Fibroblast of peridontal ligament (primary cell): ENCODE results near the gene CTIF.
A peak's percentile ranks its signal among the peaks of the same experiment; 100 is the strongest.

ENCODE experiments used
- DNase-seq: peaks from one replicate; pipeline ENCODE4 v3.0.0-alpha.2; 2010; ENCODE audit errors: extremely low read depth

The CTIF gene

GRCh38 chr18:48751727-48752468 lies 213.1 kb downstream of the CTIF start:
- no peak for DNase-seq

GRCh38 chr18:48752478-48752877 lies 213.6 kb downstream of the CTIF start:
- no peak for DNase-seq

- DNase-seq = peak; percentile 56
Observed at GRCh38 chr18:48752928-48753327, 214.1 kb downstream of the CTIF start.

- DNase-seq = no peak
Observed at GRCh38 chr18:48753691-48754090, 214.9 kb downstream of the CTIF start.

GRCh38 chr18:48754559-48754958 lies 215.7 kb downstream of the CTIF start:
- DNase-seq = no peak

- no peak for DNase-seq
Observed at GRCh38 chr18:48754993-48755473, 216.2 kb downstream of the CTIF start.

- no peak for DNase-seq
Observed at GRCh38 chr18:48756511-48757226, 217.8 kb downstream of the CTIF start.

- no peak for DNase-seq
Observed at GRCh38 chr18:48757367-48757766, 218.5 kb downstream of the CTIF start.

- no peak for DNase-seq
Observed at GRCh38 chr18:48757906-48758305, 219.1 kb downstream of the CTIF start.

GRCh38 chr18:48761582-48761981 lies 222.8 kb downstream of the CTIF start:
- DNase-seq = no peak

- DNase-seq = no peak
Observed at GRCh38 chr18:48762022-48762421, 223.2 kb downstream of the CTIF start.

GRCh38 chr18:48762836-48763718 lies 224.2 kb downstream of the CTIF start:
- DNase-seq = no peak

GRCh38 chr18:48763719-48764100 lies 224.9 kb downstream of the CTIF start:
- DNase-seq = no peak

GRCh38 chr18:48765053-48765452 lies 226.2 kb downstream of the CTIF start:
- no peak for DNase-seq

GRCh38 chr18:48766026-48766425 lies 227.2 kb downstream of the CTIF start:
- DNase-seq = no peak

GRCh38 chr18:48766487-48766886 lies 227.7 kb downstream of the CTIF start:
- DNase-seq = no peak

GRCh38 chr18:48767090-48767690 lies 228.4 kb downstream of the CTIF start:
- peak; percentile 26 for DNase-seq

- DNase-seq = no peak
Observed at GRCh38 chr18:48769006-48769636, 230.3 kb downstream of the CTIF start.

- DNase-seq = no peak
Observed at GRCh38 chr18:48770243-48770642, 231.4 kb downstream of the CTIF start.

- DNase-seq = no peak
Observed at GRCh38 chr18:48771641-48772375, 233.0 kb downstream of the CTIF start.

- DNase-seq = no peak
Observed at GRCh38 chr18:48772457-48772856, 233.6 kb downstream of the CTIF start.
